Measurements from ENCODE around the gene PCA3.

- no peak for TF ChIP-seq CTCF (IDR thresholded peaks at IDR 0.05)
- no peak for TF ChIP-seq REST (IDR thresholded peaks at IDR 0.05; ENCODE audit: insufficient read depth in 1 of 2, low read depth in 2 of 2, low read length in 1 of 2)
- no peak for TF ChIP-seq POLR2AphosphoS5 (IDR thresholded peaks at IDR 0.05; ENCODE audit: low read depth, low read length)
- TF ChIP-seq TCF7L2 (IDR thresholded peaks at IDR 0.05; ENCODE audit: low read depth, low read length) = no peak
- TF ChIP-seq SIN3A (IDR thresholded peaks at IDR 0.05; ENCODE audit: borderline replicate concordance, insufficient read depth, low read depth, low read length) = no peak
These were observed 36.7 kb downstream of the PCA3 start for GRCh38 chr9:76800901-76801300.

Measured in Panc1 (cell line).